Uterus (tissue), 2 donors: ENCODE data around the gene KLRC2.
"Not testable (repeated sequence)": the region's sequence is repeated elsewhere in the genome, so short reads cannot be mapped to it uniquely, and the experiment has no call there.

Experiments used
- CTCF ChIP-seq, 4 experiments: fragments of 200-600 bp in 2 of 4; fragments of 450-650 bp in 2 of 4; sonication (generic) in 2 of 4; IDR thresholded peaks; one replicate each; pipeline ENCODE4 v1.5.1; 2016 to 2019; ENCODE audit warnings: antibody characterized with exemption in 4 of 4, mild to moderate bottlenecking in 2 of 4, moderate library complexity in 1 of 4
- POLR2A ChIP-seq, 2 donors: fragments of 450-650 bp; IDR thresholded peaks; one replicate each; pipeline ENCODE4 v1.6.1; 2016; ENCODE audit warnings: antibody characterized with exemption in 2 of 2, mild to moderate bottlenecking in 1 of 2, moderate library complexity in 1 of 2

GRCh38 chr12:10437601-10438000 lies 1.8 kb upstream of the KLRC2 start:
- not testable (repeated sequence) for TF ChIP-seq CTCF, POLR2A (IDR thresholded peaks at IDR 0.05)
